Measurements from ENCODE around the gene CBX4. TPM values are rescaled to one million over a fixed set of nuclear protein-coding genes. Genes with fewer than 3 reads are reported as not detected.

The CBX4 gene
- total RNA-seq, 2 experiments from 2014 or later: 98.9 to 110 TPM

DNA sequence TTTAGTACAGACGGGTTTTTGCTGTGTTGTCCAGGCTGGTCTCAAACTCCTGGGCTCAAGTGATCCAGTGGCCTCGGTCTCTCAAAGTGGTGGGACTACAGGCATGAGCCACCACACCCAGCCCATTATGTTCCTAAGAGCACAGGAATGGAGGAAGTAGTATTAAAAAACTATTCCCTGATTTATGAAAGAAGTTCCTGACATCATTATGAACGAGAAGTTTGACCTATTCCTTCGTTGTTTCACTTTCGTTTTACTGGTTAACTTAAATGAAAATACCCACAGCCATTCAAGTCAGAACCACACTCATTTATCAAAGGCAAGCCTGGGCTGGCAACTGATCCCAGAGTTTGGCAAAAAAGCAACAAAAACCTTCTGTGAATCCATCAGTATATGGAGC is 13.5 kb upstream of the CBX4 start:
- Histone ChIP-seq H3K4me1 (ENCODE audit: insufficient read depth, low read length, poor library complexity, severe bottlenecking) (no peaks in the 10 kb centered on the region), H3K4me2 (ENCODE audit: low read length) (peak overlapping the region; percentile 55), H3K27ac (ENCODE audit: low read depth, low read length, poor library complexity, severe bottlenecking) (no peak overlapping the region), H3K79me2 (ENCODE audit: insufficient read depth, low read depth, low read length) (no peaks in the 10 kb centered on the region), H4K20me1 (ENCODE audit: insufficient read depth, low read length) (no peaks in the 10 kb centered on the region), H3K36me3 (ENCODE audit: insufficient read depth, low read length) (no peaks in the 10 kb centered on the region), H2AFZ (ENCODE audit: low read length) (peak overlapping the region; percentile 83), H3K4me3 (ENCODE audit: low read depth, low read length, poor library complexity, severe bottlenecking) (peak overlapping the region; percentile 47), H3K9me2 (ENCODE audit: insufficient read depth, low read length) (no peaks in the 10 kb centered on the region), H3K9me3 (ENCODE audit: low read length) (no peaks in the 10 kb centered on the region)
- TF ChIP-seq EZH2phosphoT487 (IDR thresholded peaks at IDR 0.05; ENCODE audit: borderline replicate concordance, low read depth, low read length): no peak
- TF ChIP-seq, protein P1, sequence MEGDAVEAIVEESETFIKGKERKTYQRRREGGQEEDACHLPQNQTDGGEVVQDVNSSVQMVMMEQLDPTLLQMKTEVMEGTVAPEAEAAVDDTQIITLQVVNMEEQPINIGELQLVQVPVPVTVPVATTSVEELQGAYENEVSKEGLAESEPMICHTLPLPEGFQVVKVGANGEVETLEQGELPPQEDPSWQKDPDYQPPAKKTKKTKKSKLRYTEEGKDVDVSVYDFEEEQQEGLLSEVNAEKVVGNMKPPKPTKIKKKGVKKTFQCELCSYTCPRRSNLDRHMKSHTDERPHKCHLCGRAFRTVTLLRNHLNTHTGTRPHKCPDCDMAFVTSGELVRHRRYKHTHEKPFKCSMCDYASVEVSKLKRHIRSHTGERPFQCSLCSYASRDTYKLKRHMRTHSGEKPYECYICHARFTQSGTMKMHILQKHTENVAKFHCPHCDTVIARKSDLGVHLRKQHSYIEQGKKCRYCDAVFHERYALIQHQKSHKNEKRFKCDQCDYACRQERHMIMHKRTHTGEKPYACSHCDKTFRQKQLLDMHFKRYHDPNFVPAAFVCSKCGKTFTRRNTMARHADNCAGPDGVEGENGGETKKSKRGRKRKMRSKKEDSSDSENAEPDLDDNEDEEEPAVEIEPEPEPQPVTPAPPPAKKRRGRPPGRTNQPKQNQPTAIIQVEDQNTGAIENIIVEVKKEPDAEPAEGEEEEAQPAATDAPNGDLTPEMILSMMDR (conservative IDR thresholded peaks at IDR 0.05; ENCODE audit: low read length): no peak
- ChIA-PET CTCF (ENCODE audit: unreplicated experiment) (no interaction called here), POLR2A (no interaction called here)
- BruUV-seq (replicated peaks): no TSS peak
- no peak for DNase-seq (ENCODE audit: low spot score)
- intact Hi-C loops (cut with micrococcal nuclease; ENCODE audit: unreplicated experiment): no loop called here

DNA sequence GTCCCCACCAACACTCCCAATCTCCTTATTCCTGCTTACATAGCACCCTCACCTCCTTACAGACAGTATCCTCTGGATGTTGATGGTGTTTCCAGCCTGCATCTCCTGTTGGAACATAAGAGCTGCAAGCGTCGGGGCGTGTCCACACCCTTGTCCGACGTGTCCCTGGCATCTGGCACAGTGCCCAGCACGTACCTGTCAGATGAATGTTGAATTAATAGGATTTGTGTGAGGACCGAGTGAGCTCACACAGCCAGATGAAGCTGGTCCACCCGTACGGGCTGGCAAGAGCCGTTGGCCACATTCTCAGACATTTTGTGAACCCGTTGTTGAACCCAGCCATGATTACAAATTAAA is 12.2 kb upstream of the CBX4 start:
- intact Hi-C loops (cut with micrococcal nuclease; ENCODE audit: unreplicated experiment): no loop called here
- Histone ChIP-seq H4K20me1 (ENCODE audit: insufficient read depth, low read length) (no peaks in the 10 kb centered on the region), H3K4me2 (ENCODE audit: low read length) (no peak overlapping the region), H2AFZ (ENCODE audit: low read length) (no peak overlapping the region), H3K4me3 (ENCODE audit: low read depth, low read length, poor library complexity, severe bottlenecking) (no peak overlapping the region), H3K9me2 (ENCODE audit: insufficient read depth, low read length) (no peaks in the 10 kb centered on the region), H3K79me2 (ENCODE audit: insufficient read depth, low read depth, low read length) (no peaks in the 10 kb centered on the region), H3K4me1 (ENCODE audit: insufficient read depth, low read length, poor library complexity, severe bottlenecking) (no peaks in the 10 kb centered on the region), H3K9me3 (ENCODE audit: low read length) (no peaks in the 10 kb centered on the region), H3K36me3 (ENCODE audit: insufficient read depth, low read length) (no peaks in the 10 kb centered on the region), H3K27ac (ENCODE audit: low read depth, low read length, poor library complexity, severe bottlenecking) (no peak overlapping the region)
- CTCF ChIA-PET (ENCODE audit: unreplicated experiment): no interaction called here
- no peak for TF ChIP-seq EZH2phosphoT487 (IDR thresholded peaks at IDR 0.05; ENCODE audit: borderline replicate concordance, low read depth, low read length)
- TF ChIP-seq, protein P1 (conservative IDR thresholded peaks at IDR 0.05; ENCODE audit: low read length): no peak
- DNase-seq (ENCODE audit: low spot score): no peak
- POLR2A ChIA-PET: interaction anchor here (0.8 to 1.0 kb wide), 2 partner anchors 12 to 134 kb away, joined by 3 to 5 read pairs; partner anchors contain the start of gene CBX4
- no TSS peak for BruUV-seq (replicated peaks)

DNA sequence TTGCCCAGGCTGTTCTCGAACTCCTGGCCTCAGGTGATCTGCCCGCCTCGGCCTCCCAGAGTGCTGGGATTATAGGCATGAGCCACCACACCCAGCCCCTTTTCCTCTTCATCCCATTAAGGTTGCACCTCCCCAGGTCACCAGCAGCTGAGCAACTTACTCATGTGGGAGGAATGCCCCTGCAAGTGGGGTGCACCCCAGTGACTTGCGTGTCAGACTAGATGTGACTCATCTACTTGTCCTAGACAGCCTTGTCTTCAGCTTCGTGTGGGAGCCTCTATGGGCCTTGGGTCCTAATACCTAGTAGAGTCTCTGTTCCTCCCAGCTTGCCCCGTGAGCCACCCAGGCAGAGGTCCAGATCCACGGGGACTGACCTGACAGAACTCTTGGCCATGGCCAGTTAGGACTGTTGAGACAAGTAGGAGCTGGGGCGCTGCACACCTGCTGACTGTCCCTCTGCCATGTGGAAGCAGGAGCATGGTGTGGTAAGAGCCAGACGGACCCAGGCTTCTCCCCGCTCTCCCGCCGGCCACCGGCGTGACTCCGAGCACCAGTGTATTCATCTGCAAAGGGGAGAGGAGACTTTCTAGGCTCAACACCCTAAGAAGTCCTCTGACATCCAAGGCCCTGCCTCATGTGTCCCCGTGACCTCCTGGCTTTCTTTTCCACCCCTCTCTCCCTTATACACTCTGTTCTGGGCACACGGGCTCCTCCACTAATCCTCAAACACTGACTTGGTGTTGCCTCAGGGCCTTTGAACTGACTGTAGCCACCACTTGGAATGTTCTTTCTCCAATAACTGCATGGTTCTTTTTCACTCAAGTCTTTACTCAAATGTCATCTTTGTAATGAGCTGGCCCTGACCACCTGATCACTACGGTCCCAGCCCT is 11.6 kb upstream of the CBX4 start:
- Histone ChIP-seq H3K4me3 (ENCODE audit: low read depth, low read length, poor library complexity, severe bottlenecking) (no peak overlapping the region), H3K9me2 (ENCODE audit: insufficient read depth, low read length) (no peaks in the 10 kb centered on the region), H3K9me3 (ENCODE audit: low read length) (no peaks in the 10 kb centered on the region), H3K79me2 (ENCODE audit: insufficient read depth, low read depth, low read length) (no peaks in the 10 kb centered on the region), H3K27ac (ENCODE audit: low read depth, low read length, poor library complexity, severe bottlenecking) (no peak overlapping the region), H3K4me2 (ENCODE audit: low read length) (no peak overlapping the region), H3K4me1 (ENCODE audit: insufficient read depth, low read length, poor library complexity, severe bottlenecking) (no peaks in the 10 kb centered on the region), H4K20me1 (ENCODE audit: insufficient read depth, low read length) (no peaks in the 10 kb centered on the region), H2AFZ (ENCODE audit: low read length) (no peak overlapping the region), H3K36me3 (ENCODE audit: insufficient read depth, low read length) (no peaks in the 10 kb centered on the region)
- DNase-seq (ENCODE audit: low spot score): no peak
- ChIA-PET CTCF (ENCODE audit: unreplicated experiment) (no interaction called here), POLR2A (interaction anchor here (1.0 kb wide), 1 partner anchor 11 kb away, joined by 5 read pairs; the partner anchor contains the start of gene CBX4)
- TF ChIP-seq, protein P1 (conservative IDR thresholded peaks at IDR 0.05; ENCODE audit: low read length): no peak
- TF ChIP-seq EZH2phosphoT487 (IDR thresholded peaks at IDR 0.05; ENCODE audit: borderline replicate concordance, low read depth, low read length): no peak
- BruUV-seq (replicated peaks): no TSS peak
- intact Hi-C loops (cut with micrococcal nuclease; ENCODE audit: unreplicated experiment): no loop called here

Data from OCI-LY7 (cell line).